Neural crest cell (in vitro differentiated cells): ENCODE measurements around the gene FSTL4. TPM values are rescaled to one million over a fixed set of nuclear protein-coding genes. Genes with fewer than 3 reads are reported as not detected.

Experiments used
- DNase-seq: peaks from one replicate; pipeline ENCODE4 v3.0.0; 2021; ENCODE audit warnings: low read depth, mixed read lengths, low spot score
- H3K27ac Mint-ChIP-seq: one replicate; pipeline ENCODE4 v1.8.0; 2021; ENCODE audit warnings: mild to moderate bottlenecking, mixed read lengths; ENCODE audit not compliant: unreplicated experiment
- H3K27me3 Mint-ChIP-seq: 2 replicates; pipeline ENCODE4 v1.8.0; 2021; ENCODE audit warnings: low read depth, mild to moderate bottlenecking, mixed read lengths
- H3K36me3 Mint-ChIP-seq: 2 replicates; pipeline ENCODE4 v1.8.0; 2021; ENCODE audit warnings: low read depth, mild to moderate bottlenecking, mixed read lengths
- H3K4me1 Mint-ChIP-seq: 2 replicates; pipeline ENCODE4 v1.8.0; 2021; ENCODE audit warnings: mixed read lengths
- H3K4me3 Mint-ChIP-seq: one replicate; pipeline ENCODE4 v1.8.0; 2021; ENCODE audit warnings: mild to moderate bottlenecking, mixed read lengths
- H3K9me3 Mint-ChIP-seq: 2 replicates; pipeline ENCODE4 v1.8.0; 2021; ENCODE audit warnings: mixed read lengths
- total RNA-seq: library from RNA; stranded (reverse); gene quantifications from 2 replicates; pipeline ENCODE4 v1.2.1, GENCODE V29; 2021
- TF ChIP-seq, protein P1 (sequence below): fragments of 200-600 bp; sonication (generic); conservative IDR thresholded peaks from 2 replicates; pipeline ENCODE4 v1.5.0; 2021; ENCODE audit warnings: antibody characterized with exemption, mild to moderate bottlenecking

The FSTL4 gene
- total RNA-seq, 1 donor from 2014 or later, result 2.0 TPM

DNA sequence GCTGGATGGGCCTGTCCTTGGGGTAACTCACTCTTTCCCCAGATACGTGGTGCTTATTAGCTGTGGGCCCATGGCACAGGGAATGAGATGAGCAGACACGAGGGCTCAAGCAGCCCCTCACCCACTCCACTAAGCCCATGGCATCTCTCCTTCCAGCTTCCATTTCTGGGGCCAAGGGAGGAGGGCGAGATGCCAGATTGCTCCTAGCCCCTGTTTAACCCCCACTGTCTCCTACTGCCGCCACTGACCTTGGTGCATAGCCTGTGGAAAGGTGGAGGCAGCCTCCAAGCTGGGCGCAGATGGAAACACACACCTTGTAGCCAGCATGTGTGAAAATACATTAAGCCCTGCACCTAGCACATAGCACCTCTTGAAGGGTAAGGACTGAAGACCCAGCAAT, 167.6 kb downstream of the FSTL4 start:
- TF ChIP-seq, protein P1, sequence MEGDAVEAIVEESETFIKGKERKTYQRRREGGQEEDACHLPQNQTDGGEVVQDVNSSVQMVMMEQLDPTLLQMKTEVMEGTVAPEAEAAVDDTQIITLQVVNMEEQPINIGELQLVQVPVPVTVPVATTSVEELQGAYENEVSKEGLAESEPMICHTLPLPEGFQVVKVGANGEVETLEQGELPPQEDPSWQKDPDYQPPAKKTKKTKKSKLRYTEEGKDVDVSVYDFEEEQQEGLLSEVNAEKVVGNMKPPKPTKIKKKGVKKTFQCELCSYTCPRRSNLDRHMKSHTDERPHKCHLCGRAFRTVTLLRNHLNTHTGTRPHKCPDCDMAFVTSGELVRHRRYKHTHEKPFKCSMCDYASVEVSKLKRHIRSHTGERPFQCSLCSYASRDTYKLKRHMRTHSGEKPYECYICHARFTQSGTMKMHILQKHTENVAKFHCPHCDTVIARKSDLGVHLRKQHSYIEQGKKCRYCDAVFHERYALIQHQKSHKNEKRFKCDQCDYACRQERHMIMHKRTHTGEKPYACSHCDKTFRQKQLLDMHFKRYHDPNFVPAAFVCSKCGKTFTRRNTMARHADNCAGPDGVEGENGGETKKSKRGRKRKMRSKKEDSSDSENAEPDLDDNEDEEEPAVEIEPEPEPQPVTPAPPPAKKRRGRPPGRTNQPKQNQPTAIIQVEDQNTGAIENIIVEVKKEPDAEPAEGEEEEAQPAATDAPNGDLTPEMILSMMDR, result no peak
- H3K4me1 Mint-ChIP-seq, result peaks cover under 1% of the 10 kb centered on the region
- H3K9me3 Mint-ChIP-seq, result no peaks in the 10 kb centered on the region
- no peak for DNase-seq
- no peaks in the 10 kb centered on the region for H3K27me3 Mint-ChIP-seq
- no peak overlapping the region for H3K27ac Mint-ChIP-seq
- H3K4me3 Mint-ChIP-seq, result no peak overlapping the region
- no peaks in the 10 kb centered on the region for H3K36me3 Mint-ChIP-seq

DNA sequence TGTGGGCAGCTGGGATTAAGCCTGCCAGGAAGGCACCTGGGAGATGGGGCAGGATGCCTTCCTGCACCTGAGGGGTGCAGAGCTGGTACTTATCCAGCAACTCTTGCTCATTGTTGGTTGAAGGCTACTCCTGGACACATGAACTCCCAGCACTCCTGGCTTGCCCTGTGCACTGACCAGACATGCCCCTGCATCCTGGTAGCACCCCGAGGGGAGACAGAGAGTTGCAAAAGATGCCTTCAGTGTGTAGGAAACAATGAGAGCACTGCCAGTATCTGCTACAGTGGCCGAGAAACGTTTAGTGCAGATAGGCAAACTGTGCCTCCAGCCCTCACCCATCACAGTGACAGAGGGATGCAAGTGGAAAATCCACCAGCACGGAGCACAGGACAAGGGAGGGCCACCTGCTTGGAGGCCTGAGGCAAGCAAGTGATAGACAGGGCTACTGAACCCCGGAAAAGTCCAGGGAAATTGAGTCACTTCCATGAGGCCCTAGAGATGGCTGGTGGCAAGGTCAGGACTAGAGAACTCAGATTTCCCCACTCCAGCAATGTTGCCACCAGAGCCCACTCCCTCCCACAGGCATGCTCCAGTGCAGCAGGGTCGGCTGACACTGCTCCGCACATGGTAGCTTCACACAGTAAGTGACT, 171.1 kb downstream of the FSTL4 start:
- no peak for DNase-seq
- peaks cover 5% of the 10 kb centered on the region for H3K9me3 Mint-ChIP-seq
- no peaks in the 10 kb centered on the region for H3K36me3 Mint-ChIP-seq
- H3K4me1 Mint-ChIP-seq, result peaks cover 8% of the 10 kb centered on the region
- no peak overlapping the region for H3K4me3 Mint-ChIP-seq
- no peak overlapping the region for H3K27ac Mint-ChIP-seq
- TF ChIP-seq, protein P1, result no peak
- no peaks in the 10 kb centered on the region for H3K27me3 Mint-ChIP-seq

DNA sequence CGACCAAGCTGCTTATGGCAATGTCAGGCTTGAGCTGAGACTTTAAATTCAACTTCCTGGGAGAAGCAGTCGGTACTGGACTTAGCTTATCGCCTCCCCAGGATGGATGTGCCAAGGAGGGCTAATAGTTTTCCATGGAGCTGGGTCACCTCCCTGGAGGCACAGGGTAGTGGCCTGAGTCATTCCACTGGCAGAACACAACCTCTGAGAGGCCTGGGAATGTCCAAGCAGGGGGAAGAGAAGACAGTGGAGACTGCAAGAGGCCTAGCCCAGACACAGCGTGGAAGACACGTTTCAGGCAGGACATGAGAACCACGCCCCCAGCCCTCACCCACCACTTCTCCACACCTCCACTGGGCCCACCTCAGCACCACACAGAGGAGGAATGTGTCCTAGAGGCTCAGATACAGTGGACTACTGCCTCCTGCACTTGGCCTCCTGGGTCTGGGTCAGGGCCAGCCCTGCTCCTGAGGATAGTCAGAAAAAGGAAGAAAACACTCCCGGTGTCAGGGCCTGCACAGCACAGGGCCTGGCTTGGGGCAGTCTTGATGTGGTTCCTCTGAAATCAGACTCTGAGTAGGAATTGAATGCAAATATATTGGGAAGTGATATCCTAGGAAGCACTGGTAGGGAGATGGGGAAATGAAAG, 171.8 kb downstream of the FSTL4 start:
- H3K27ac Mint-ChIP-seq, result no peak overlapping the region

DNA sequence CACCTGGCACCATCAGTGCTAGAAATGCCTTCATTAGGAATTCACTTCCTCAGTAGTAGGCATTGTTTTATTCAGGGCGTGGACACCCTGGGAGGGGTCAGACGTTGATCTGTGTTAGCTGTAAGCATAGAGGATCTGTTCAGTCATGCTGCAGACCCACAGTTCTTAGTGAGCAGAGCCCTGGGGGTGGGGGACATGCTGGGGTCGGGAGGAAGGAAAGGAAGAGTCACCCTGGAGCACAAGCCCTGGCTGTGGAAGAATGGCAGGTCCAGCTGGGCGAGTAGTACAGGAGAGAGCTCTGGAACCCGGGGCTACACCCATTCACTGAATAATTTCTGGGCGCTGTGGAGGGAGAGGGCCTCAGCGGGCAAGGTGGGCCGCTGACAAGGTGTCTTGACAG, 172.5 kb downstream of the FSTL4 start:
- TF ChIP-seq, protein P1, result no peak
- Mint-ChIP-seq H3K4me3 (no peak overlapping the region), H3K27me3 (no peaks in the 10 kb centered on the region), H3K4me1 (peaks cover 17% of the 10 kb centered on the region), H3K9me3 (peaks cover 5% of the 10 kb centered on the region), H3K27ac (no peak overlapping the region), H3K36me3 (no peaks in the 10 kb centered on the region)
- no peak for DNase-seq

More for the DNA sequence above, 171.8 kb downstream of the FSTL4 start:
- no peak overlapping the region for H3K4me3 Mint-ChIP-seq
- H3K9me3 Mint-ChIP-seq, result peaks cover 5% of the 10 kb centered on the region
- no peaks in the 10 kb centered on the region for H3K27me3 Mint-ChIP-seq
- DNase-seq, result no peak
- TF ChIP-seq, protein P1, result no peak
- H3K4me1 Mint-ChIP-seq, result peaks cover 15% of the 10 kb centered on the region
- H3K36me3 Mint-ChIP-seq, result no peaks in the 10 kb centered on the region

DNA sequence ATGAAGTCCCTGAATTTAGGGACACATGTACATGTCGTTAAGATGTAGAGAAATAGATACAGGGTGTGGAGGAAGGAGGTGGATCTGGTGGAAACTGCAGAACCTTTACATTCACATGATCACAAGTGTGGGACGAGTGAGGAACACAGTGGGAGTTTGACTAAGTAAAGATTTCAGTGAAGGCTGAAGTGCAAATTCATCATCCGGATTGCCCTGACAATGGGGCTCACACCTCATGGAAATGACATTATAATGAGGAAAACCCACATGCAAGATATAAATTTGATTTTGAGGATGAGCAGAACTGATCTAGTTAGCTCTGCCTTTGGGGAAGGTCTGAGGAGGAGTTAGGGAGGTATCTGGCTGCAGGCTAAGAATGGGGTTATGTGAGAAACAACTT, 173.9 kb downstream of the FSTL4 start:
- Mint-ChIP-seq H3K27ac (no peak overlapping the region), H3K27me3 (no peaks in the 10 kb centered on the region), H3K36me3 (no peaks in the 10 kb centered on the region), H3K4me1 (peaks cover 17% of the 10 kb centered on the region), H3K4me3 (no peak overlapping the region), H3K9me3 (peaks cover 5% of the 10 kb centered on the region)
- TF ChIP-seq, protein P1, result no peak
- DNase-seq, result no peak
